ENCODE measurements around the gene BRD2. TPM values are rescaled to one million over a fixed set of nuclear protein-coding genes. Genes with fewer than 3 reads are reported as not detected.
A peak's percentile ranks its signal among the peaks of the same experiment; 100 is the strongest.

The BRD2 gene
- total RNA-seq (2012; rRNA removed): 95.3 and 95.7 TPM in 2 replicates

GRCh38 chr6:32968093-32968866 is at the start of gene BRD2:
TSS of gene BRD2 (plus strand) at chr6:32968594. CDS start at chr6:32972899, 4,305 bp downstream.
- H3K9me3 ChIP-seq (replicated peaks; ENCODE audit: low read length): no peaks in the 10 kb centered on the region
- H3K27me3 ChIP-seq (ENCODE audit: control insufficient read depth, insufficient read depth, low read length): no peaks in the 10 kb centered on the region
- peak within 1 kb of the TSS; percentile 97 for H3K9ac ChIP-seq (ENCODE audit: low read depth, low read length)
- H3K4me2 ChIP-seq (ENCODE audit: low read length): peak within 1 kb of the TSS; percentile 87
- H3K4me1 ChIP-seq (ENCODE audit: control insufficient read depth, insufficient read depth, low read length): peaks cover 14% of the 10 kb centered on the region
- peaks cover 17% of the 10 kb centered on the region for H3K36me3 ChIP-seq (ENCODE audit: insufficient read depth, low read length)
- peak within 1 kb of the TSS; percentile 75 for H3K4me3 ChIP-seq (ENCODE audit: low read length)

GRCh38 chr6:32920715-32921114 is 47.7 kb upstream of the BRD2 start:
- H3K9ac ChIP-seq (ENCODE audit: low read depth, low read length): no peak overlapping the region
- H3K4me3 ChIP-seq (ENCODE audit: low read length): no peak overlapping the region
- no peaks in the 10 kb centered on the region for H3K4me1 ChIP-seq (ENCODE audit: control insufficient read depth, insufficient read depth, low read length)
- H3K27me3 ChIP-seq (ENCODE audit: control insufficient read depth, insufficient read depth, low read length): peaks cover 44% of the 10 kb centered on the region
- H3K36me3 ChIP-seq (ENCODE audit: insufficient read depth, low read length): no peaks in the 10 kb centered on the region
- no peaks in the 10 kb centered on the region for H3K9me3 ChIP-seq (replicated peaks; ENCODE audit: low read length)
- H3K4me2 ChIP-seq (ENCODE audit: low read length): no peak overlapping the region

DNA sequence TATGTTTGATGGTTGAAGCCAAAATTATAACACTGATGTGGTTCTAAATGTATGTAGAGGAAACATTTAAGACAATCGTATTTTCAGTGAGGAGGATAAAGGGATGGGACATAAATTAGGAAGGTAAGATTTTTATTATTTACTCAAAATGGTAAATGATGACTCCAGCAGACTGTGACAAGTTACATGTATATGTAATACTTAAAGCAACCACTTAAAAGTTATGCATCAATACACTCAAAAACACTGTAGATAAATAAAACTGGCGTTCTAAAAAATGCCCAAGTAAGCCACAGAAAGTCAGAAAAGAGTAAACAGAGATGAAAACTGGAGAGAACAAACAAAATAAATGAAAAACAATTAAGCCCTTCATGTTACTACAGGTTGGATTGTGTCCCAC is 46.3 kb upstream of the BRD2 start:
- H3K4me2 ChIP-seq (ENCODE audit: low read length): no peak overlapping the region
- peaks cover 42% of the 10 kb centered on the region for H3K27me3 ChIP-seq (ENCODE audit: control insufficient read depth, insufficient read depth, low read length)
- H3K4me1 ChIP-seq (ENCODE audit: control insufficient read depth, insufficient read depth, low read length): no peaks in the 10 kb centered on the region
- no peak overlapping the region for H3K9ac ChIP-seq (ENCODE audit: low read depth, low read length)
- H3K4me3 ChIP-seq (ENCODE audit: low read length): no peak overlapping the region
- no peaks in the 10 kb centered on the region for H3K36me3 ChIP-seq (ENCODE audit: insufficient read depth, low read length)
- no peaks in the 10 kb centered on the region for H3K9me3 ChIP-seq (replicated peaks; ENCODE audit: low read length)

DNA sequence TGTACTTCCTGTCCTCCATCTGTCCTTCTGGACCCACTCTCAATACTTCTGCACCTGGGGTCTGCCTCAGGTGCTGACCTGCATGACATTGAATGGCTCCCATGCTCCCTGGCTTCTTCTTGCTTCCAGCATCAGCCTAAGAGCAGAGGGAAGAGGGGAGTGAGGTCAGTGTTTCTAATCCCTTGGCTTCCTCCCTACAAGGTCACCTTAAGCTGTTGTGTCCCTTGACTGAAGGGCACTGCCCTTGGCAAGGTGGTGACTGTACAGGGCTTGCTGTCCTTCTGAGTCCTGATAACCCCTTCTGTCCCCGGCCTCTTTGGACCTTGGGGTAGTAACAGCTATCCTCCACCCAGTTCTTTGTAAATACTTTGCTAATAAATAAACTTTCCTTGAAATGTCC is 37.2 kb upstream of the BRD2 start:
- H3K4me3 ChIP-seq (ENCODE audit: low read length): no peak overlapping the region

GRCh38 chr6:32932132-32932868 is 36.1 kb upstream of the BRD2 start:
- no peak overlapping the region for H3K9ac ChIP-seq (ENCODE audit: low read depth, low read length)
- no peaks in the 10 kb centered on the region for H3K36me3 ChIP-seq (ENCODE audit: insufficient read depth, low read length)
- peaks cover 76% of the 10 kb centered on the region for H3K27me3 ChIP-seq (ENCODE audit: control insufficient read depth, insufficient read depth, low read length)
- no peak overlapping the region for H3K4me3 ChIP-seq (ENCODE audit: low read length)
- H3K4me2 ChIP-seq (ENCODE audit: low read length): no peak overlapping the region
- no peaks in the 10 kb centered on the region for H3K4me1 ChIP-seq (ENCODE audit: control insufficient read depth, insufficient read depth, low read length)
- H3K9me3 ChIP-seq (replicated peaks; ENCODE audit: low read length): no peaks in the 10 kb centered on the region

More for the DNA sequence above, 37.2 kb upstream of the BRD2 start:
- no peaks in the 10 kb centered on the region for H3K4me1 ChIP-seq (ENCODE audit: control insufficient read depth, insufficient read depth, low read length)
- H3K36me3 ChIP-seq (ENCODE audit: insufficient read depth, low read length): no peaks in the 10 kb centered on the region
- H3K9ac ChIP-seq (ENCODE audit: low read depth, low read length): no peak overlapping the region
- H3K9me3 ChIP-seq (replicated peaks; ENCODE audit: low read length): no peaks in the 10 kb centered on the region
- H3K27me3 ChIP-seq (ENCODE audit: control insufficient read depth, insufficient read depth, low read length): peaks cover 72% of the 10 kb centered on the region
- no peak overlapping the region for H3K4me2 ChIP-seq (ENCODE audit: low read length)

DNA sequence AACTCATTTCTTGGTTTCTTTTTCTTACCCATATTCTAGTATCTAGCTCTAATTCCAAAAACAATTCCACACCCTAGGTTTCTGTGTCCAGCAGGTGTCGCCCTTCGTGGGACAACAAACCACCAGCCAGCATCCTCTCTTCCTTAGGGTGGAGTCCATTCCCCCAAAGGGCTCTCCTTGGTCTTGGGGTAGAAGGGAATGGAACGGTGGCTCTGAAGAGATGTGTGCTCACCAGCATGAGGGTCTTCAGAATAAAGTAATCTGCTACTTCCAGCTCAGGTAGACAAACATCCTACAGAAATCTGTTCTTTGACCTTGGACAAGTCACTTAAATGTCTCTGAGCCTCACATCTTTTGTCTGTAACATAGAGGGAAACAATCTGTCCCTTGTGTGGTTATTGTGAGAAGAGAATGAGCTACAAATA is 34.7 kb upstream of the BRD2 start:
- no peak overlapping the region for H3K4me3 ChIP-seq (ENCODE audit: low read length)
- no peak overlapping the region for H3K4me2 ChIP-seq (ENCODE audit: low read length)
- H3K4me1 ChIP-seq (ENCODE audit: control insufficient read depth, insufficient read depth, low read length): no peaks in the 10 kb centered on the region
- no peaks in the 10 kb centered on the region for H3K36me3 ChIP-seq (ENCODE audit: insufficient read depth, low read length)
- peaks cover 82% of the 10 kb centered on the region for H3K27me3 ChIP-seq (ENCODE audit: control insufficient read depth, insufficient read depth, low read length)
- H3K9me3 ChIP-seq (replicated peaks; ENCODE audit: low read length): no peaks in the 10 kb centered on the region
- H3K9ac ChIP-seq (ENCODE audit: low read depth, low read length): no peak overlapping the region

- no peak overlapping the region for H3K4me3 ChIP-seq (ENCODE audit: low read length)
- H3K9me3 ChIP-seq (replicated peaks; ENCODE audit: low read length): no peaks in the 10 kb centered on the region
- no peaks in the 10 kb centered on the region for H3K36me3 ChIP-seq (ENCODE audit: insufficient read depth, low read length)
- no peaks in the 10 kb centered on the region for H3K4me1 ChIP-seq (ENCODE audit: control insufficient read depth, insufficient read depth, low read length)
- no peak overlapping the region for H3K4me2 ChIP-seq (ENCODE audit: low read length)
- peaks cover 84% of the 10 kb centered on the region for H3K27me3 ChIP-seq (ENCODE audit: control insufficient read depth, insufficient read depth, low read length)
- no peak overlapping the region for H3K9ac ChIP-seq (ENCODE audit: low read depth, low read length)
These were observed 32.7 kb upstream of the BRD2 start for GRCh38 chr6:32935551-32936238.

- Histone ChIP-seq H3K27me3 (ENCODE audit: control insufficient read depth, insufficient read depth, low read length) (peaks cover 84% of the 10 kb centered on the region), H3K4me1 (ENCODE audit: control insufficient read depth, insufficient read depth, low read length) (no peaks in the 10 kb centered on the region), H3K9ac (ENCODE audit: low read depth, low read length) (no peak overlapping the region), H3K36me3 (ENCODE audit: insufficient read depth, low read length) (no peaks in the 10 kb centered on the region), H3K4me3 (ENCODE audit: low read length) (no peak overlapping the region), H3K9me3 (replicated peaks; ENCODE audit: low read length) (no peaks in the 10 kb centered on the region), H3K4me2 (ENCODE audit: low read length) (no peak overlapping the region)
These were observed 31.9 kb upstream of the BRD2 start for GRCh38 chr6:32936239-32937152.

GRCh38 chr6:32937230-32937633 is 31.2 kb upstream of the BRD2 start:
- Histone ChIP-seq H3K36me3 (ENCODE audit: insufficient read depth, low read length) (no peaks in the 10 kb centered on the region), H3K9me3 (replicated peaks; ENCODE audit: low read length) (no peaks in the 10 kb centered on the region), H3K9ac (ENCODE audit: low read depth, low read length) (no peak overlapping the region), H3K4me3 (ENCODE audit: low read length) (no peak overlapping the region), H3K4me1 (ENCODE audit: control insufficient read depth, insufficient read depth, low read length) (no peaks in the 10 kb centered on the region), H3K27me3 (ENCODE audit: control insufficient read depth, insufficient read depth, low read length) (peaks cover 82% of the 10 kb centered on the region), H3K4me2 (ENCODE audit: low read length) (no peak overlapping the region)

GRCh38 chr6:32938494-32938893 is 29.9 kb upstream of the BRD2 start:
- Histone ChIP-seq H3K27me3 (ENCODE audit: control insufficient read depth, insufficient read depth, low read length) (peaks cover 91% of the 10 kb centered on the region), H3K9me3 (replicated peaks; ENCODE audit: low read length) (no peaks in the 10 kb centered on the region), H3K36me3 (ENCODE audit: insufficient read depth, low read length) (no peaks in the 10 kb centered on the region), H3K9ac (ENCODE audit: low read depth, low read length) (no peak overlapping the region), H3K4me2 (ENCODE audit: low read length) (no peak overlapping the region), H3K4me3 (ENCODE audit: low read length) (no peak overlapping the region), H3K4me1 (ENCODE audit: control insufficient read depth, insufficient read depth, low read length) (no peaks in the 10 kb centered on the region)
